HCT116 (cell line): ENCODE results near the gene NDUFA7. TPM values are rescaled to one million over a fixed set of nuclear protein-coding genes. Genes with fewer than 3 reads are reported as not detected.

Experiments used
- ATAC-seq: fragments of 200-7000 bp; cut with Tn5 transposase; 2 replicates; pipeline ENCODE4 v1.9.1; 2020; ENCODE audit warnings: mild to moderate bottlenecking, moderate library complexity
- BruUV-seq: library from RNA; stranded (reverse); fragments of 400-500 nt; replicated peaks from 2 replicates; lab custom pipeline; 2021; lab: Mats Ljungman, UMichigan
- CTCF ChIA-PET: fragments of 300-600 bp; sonication (Branson Sonifier 250); formaldehyde crosslinking; loops from one replicate; lab custom pipeline; 2021; ENCODE audit warnings: antibody characterized with exemption; lab: Charles Lee
- POLR2A ChIA-PET: fragments of 300-600, 350-600 bp; sonication (Branson Sonifier 250); formaldehyde crosslinking; loops from one replicate; lab custom pipeline; 2021; ENCODE audit warnings: antibody characterized with exemption; lab: Charles Lee
- RAD21 ChIA-PET, 2 experiments: fragments of 300-600 bp; sonication (Branson Sonifier 250); formaldehyde crosslinking; loops; one replicate each; lab custom pipeline; 2023; ENCODE audit warnings: low total read pairs in 2 of 2; ENCODE audit not compliant: uncharacterized antibody in 2 of 2, unreplicated experiment in 2 of 2, low non-redundant PET in 1 of 2; lab: Charles Lee
- DNase-seq: peaks from one replicate; pipeline ENCODE4 v3.0.0-alpha.2; 2010; ENCODE audit warnings: low read depth, low spot score
- H2AFZ ChIP-seq: fragments of 200-600 bp; shearing (Covaris generic), sonication (generic); 2 replicates; pipeline ENCODE4 v1.6.1; 2017; ENCODE audit warnings: low read depth, mixed run types, mixed read lengths, antibody characterized with exemption, low read length; ENCODE audit not compliant: poor library complexity, severe bottlenecking
- H3K27ac ChIP-seq: 2 replicates; pipeline ENCODE4 v1.5.1; 2012; ENCODE audit warnings: low read depth, low read length
- H3K27me3 ChIP-seq: fragments of 200-600 bp; sonication (generic); 2 replicates; pipeline ENCODE4 v1.6.1; 2016; ENCODE audit warnings: mixed run types, low read length, mixed read lengths; ENCODE audit not compliant: insufficient read depth
- H3K36me3 ChIP-seq, 2 experiments: fragments of 200-500 bp in 1 of 2; fragments of 200-600 bp in 1 of 2; sonication (Bioruptor generic) in 1 of 2; sonication (generic) in 1 of 2; 2 replicates each; pipeline versions ENCODE4 v1.5.1 to v1.6.1; 2014 to 2016; ENCODE audit warnings: low read length in 2 of 2, inconsistent platforms in 1 of 2, mixed read lengths in 1 of 2, mixed run types in 1 of 2; ENCODE audit not compliant: insufficient read depth in 2 of 2, control insufficient read depth in 1 of 2
- H3K4me1 ChIP-seq, 2 experiments: fragments of 200-600 bp in 1 of 2; sonication (generic) in 1 of 2; 2 replicates each; pipeline versions ENCODE4 v1.5.1 to v1.6.1; 2012 to 2017; ENCODE audit warnings: low read length in 2 of 2, inconsistent platforms in 1 of 2, mild to moderate bottlenecking in 1 of 2, mixed read lengths in 1 of 2, mixed run types in 1 of 2, moderate library complexity in 1 of 2; ENCODE audit not compliant: insufficient read depth in 2 of 2, control insufficient read depth in 1 of 2
- H3K4me2 ChIP-seq: fragments of 200-600 bp; sonication (generic); 2 replicates; pipeline ENCODE4 v1.6.1; 2017; ENCODE audit warnings: mixed run types, low read length, mixed read lengths
- H3K4me3 ChIP-seq, 2 experiments: fragments of 200-600 bp in 1 of 2; sonication (generic) in 1 of 2; replicated peaks in 1 of 2; 2 replicates each; pipeline ENCODE4 v1.5.1; 2011 to 2016; ENCODE audit warnings: low read length in 2 of 2, control low read depth in 1 of 2, low read depth in 1 of 2, mild to moderate bottlenecking in 1 of 2, mixed read lengths in 1 of 2, mixed run types in 1 of 2
- H3K79me2 ChIP-seq: fragments of 200-600 bp; sonication (generic); 2 replicates; pipeline ENCODE4 v1.6.1; 2017; ENCODE audit warnings: mild to moderate bottlenecking, mixed run types, low read length, moderate library complexity, mixed read lengths; ENCODE audit not compliant: insufficient read depth
- H3K9ac ChIP-seq: fragments of 200-600 bp; sonication (generic); 2 replicates; pipeline ENCODE4 v1.6.1; 2016; ENCODE audit warnings: low read length, mixed read lengths
- H3K9me2 ChIP-seq: fragments of 200-600 bp; sonication (generic), shearing (Covaris generic); 2 replicates; pipeline ENCODE4 v1.6.1; 2017; ENCODE audit warnings: mixed run types, mild to moderate bottlenecking, moderate library complexity; ENCODE audit not compliant: insufficient read depth
- H3K9me3 ChIP-seq, 2 experiments: fragments of 200-500 bp in 1 of 2; fragments of 200-600 bp in 1 of 2; sonication (Bioruptor generic) in 1 of 2; sonication (generic) in 1 of 2; 2 replicates each; pipeline ENCODE4 v1.6.1; 2014 to 2017; ENCODE audit warnings: low read length in 2 of 2, mixed read lengths in 2 of 2, inconsistent platforms in 1 of 2, low read depth in 1 of 2, mild to moderate bottlenecking in 1 of 2, mixed run types in 1 of 2, moderate library complexity in 1 of 2; ENCODE audit not compliant: control insufficient read depth in 1 of 2, insufficient read depth in 1 of 2
- H4K20me1 ChIP-seq: fragments of 200-600 bp; sonication (generic), shearing (Covaris generic); 2 replicates; pipeline ENCODE4 v1.6.1; 2017; ENCODE audit warnings: mixed run types, mild to moderate bottlenecking, moderate library complexity; ENCODE audit not compliant: insufficient read depth
- CBX3 ChIP-seq: IDR thresholded peaks from 2 replicates; pipeline ENCODE4 v1.6.1; 2012; ENCODE audit warnings: low read depth
- MAX ChIP-seq: IDR thresholded peaks from 2 replicates; pipeline ENCODE4 v1.6.1; 2012
- POLR2A ChIP-seq: IDR thresholded peaks from 2 replicates; pipeline ENCODE4 v1.7.0; 2011; ENCODE audit warnings: borderline replicate concordance; ENCODE audit not compliant: insufficient read depth, insufficient read length; ENCODE audit errors: extremely low read depth
- POLR2AphosphoS5 ChIP-seq: IDR thresholded peaks from 2 replicates; pipeline ENCODE4 v1.6.1; 2011; ENCODE audit warnings: mild to moderate bottlenecking, low read depth, low read length, moderate library complexity
- RAD21 ChIP-seq: IDR thresholded peaks from 2 replicates; pipeline ENCODE4 v1.6.1; 2012; ENCODE audit warnings: low read depth, mild to moderate bottlenecking
- intact Hi-C: fragments of 100-400 bp; cut with micrococcal nuclease; formaldehyde crosslinking; loops from 2 replicates; pipeline ENCODE4 v1.10.0; 2022
- total RNA-seq: library from RNA; stranded (reverse); gene quantifications from one replicate; pipeline ENCODE4 v1.2.1, GENCODE V29; 2021; ENCODE audit not compliant: unreplicated experiment

NDUFA7 gene
- total RNA-seq, 1 experiment from 2014 or later = 86.9 TPM

- DNase-seq = no peak
- peak overlapping the region; percentile 74 for H3K27ac ChIP-seq
- TF ChIP-seq CBX3 (no peak), POLR2AphosphoS5 (0 out of 2 replicates have a peak, but pooled peaks have one; percentile 31), MAX (no peak)
- ChIA-PET POLR2A (interaction anchor here (1.3 to 4.1 kb wide), 2 partner anchors 11 to 190 kb away, joined by 5 to 37 read pairs; partner anchors contain the start of gene ZNF414), RAD21 (interaction anchor here in 1 of 2 experiments (0.6 kb wide), 1 partner anchor 403 kb away, joined by 3 read pairs; the partner anchor contains the start of gene SNAPC2), CTCF (interaction anchor here (1.8 kb wide), 1 partner anchor 12 kb away, joined by 5 read pairs; no protein-coding TSS in a partner anchor)
- no TSS peak for BruUV-seq
- intact Hi-C loops = no loop called here
- ATAC-seq = peak; percentile 6; the same call in 1 of the 2 replicates
- H3K36me3 ChIP-seq = peaks cover 11 to 25% of the 10 kb centered on the region in 2 experiments
- no peak overlapping the region for H3K4me3 ChIP-seq
- H3K79me2 ChIP-seq = peaks cover 43% of the 10 kb centered on the region
- H3K9me3 ChIP-seq = no peaks in the 10 kb centered on the region
- H3K9me2 ChIP-seq = no peaks in the 10 kb centered on the region
- H3K4me1 ChIP-seq = peaks cover 12 to 25% of the 10 kb centered on the region in 2 experiments; a peak in 3 of 4 replicates
- H3K27me3 ChIP-seq = no peaks in the 10 kb centered on the region
- H2AFZ ChIP-seq = no peak overlapping the region
- H4K20me1 ChIP-seq = peaks cover 5% of the 10 kb centered on the region; the same call in 1 of the 2 replicates
- no peak overlapping the region for H3K9ac ChIP-seq
- no peak overlapping the region for H3K4me2 ChIP-seq
Measured at GRCh38 chr19:8323781-8324185, 2.6 kb upstream of the NDUFA7 start.

GRCh38 chr19:8322638-8322997, 1.4 kb upstream of the NDUFA7 start:
- Histone ChIP-seq H3K27me3 (no peaks in the 10 kb centered on the region), H3K4me2 (peak overlapping the region; percentile 96), H3K4me3 (peak overlapping the region; percentile 91 to 100), H3K9me3 (no peaks in the 10 kb centered on the region), H2AFZ (no peak overlapping the region), H3K4me1 (peaks cover 12 to 25% of the 10 kb centered on the region in 2 experiments; a peak in 3 of 4 replicates), H3K79me2 (peaks cover 51% of the 10 kb centered on the region), H3K27ac (peak overlapping the region; percentile 74), H3K9ac (peak overlapping the region; percentile 100), H3K9me2 (no peaks in the 10 kb centered on the region), H3K36me3 (peaks cover 11 to 25% of the 10 kb centered on the region in 2 experiments), H4K20me1 (peaks cover 5% of the 10 kb centered on the region; the same call in 1 of the 2 replicates)
- CTCF ChIA-PET = no interaction called here
- ATAC-seq (no peak), DNase-seq (no peak)
- BruUV-seq = no TSS peak
- RAD21 ChIA-PET = no interaction called here
- POLR2A ChIA-PET = interaction anchor here (4.1 kb wide), 1 partner anchor 13 kb away, joined by 37 read pairs; no protein-coding TSS in a partner anchor
- intact Hi-C loops = no loop called here
- TF ChIP-seq RAD21 (no peak), POLR2A (peak; percentile 27)
